NCI-H2171 treated with DMSO at 0.1 percent for 48 hours (cell line): ENCODE results near the gene ZSCAN26.

ENCODE experiments used
- DNase-seq: peaks from one replicate; lab custom pipeline; 2025; lab: John Stamatoyannopoulos, UW

ZSCAN26 gene

DNA sequence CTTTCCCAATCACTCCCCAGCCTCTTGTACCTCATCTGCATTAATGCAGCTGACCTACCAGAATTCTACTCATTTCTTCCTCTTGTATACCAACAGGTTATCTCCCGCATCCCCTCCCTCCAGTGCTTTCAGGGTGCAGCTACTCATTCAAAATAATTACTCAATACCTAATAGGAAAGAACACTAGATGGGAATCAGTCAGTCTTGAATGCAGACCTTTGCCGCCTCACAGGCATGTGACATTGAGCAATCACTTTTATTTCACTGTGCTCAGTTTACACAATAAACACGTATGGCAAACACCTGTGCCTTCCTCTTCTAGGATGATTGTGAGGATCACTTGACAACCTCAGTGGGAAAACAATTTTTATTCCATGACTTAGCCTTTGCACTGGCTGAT is 55.7 kb downstream of the ZSCAN26 start:
- DNase-seq, result no peak

DNA sequence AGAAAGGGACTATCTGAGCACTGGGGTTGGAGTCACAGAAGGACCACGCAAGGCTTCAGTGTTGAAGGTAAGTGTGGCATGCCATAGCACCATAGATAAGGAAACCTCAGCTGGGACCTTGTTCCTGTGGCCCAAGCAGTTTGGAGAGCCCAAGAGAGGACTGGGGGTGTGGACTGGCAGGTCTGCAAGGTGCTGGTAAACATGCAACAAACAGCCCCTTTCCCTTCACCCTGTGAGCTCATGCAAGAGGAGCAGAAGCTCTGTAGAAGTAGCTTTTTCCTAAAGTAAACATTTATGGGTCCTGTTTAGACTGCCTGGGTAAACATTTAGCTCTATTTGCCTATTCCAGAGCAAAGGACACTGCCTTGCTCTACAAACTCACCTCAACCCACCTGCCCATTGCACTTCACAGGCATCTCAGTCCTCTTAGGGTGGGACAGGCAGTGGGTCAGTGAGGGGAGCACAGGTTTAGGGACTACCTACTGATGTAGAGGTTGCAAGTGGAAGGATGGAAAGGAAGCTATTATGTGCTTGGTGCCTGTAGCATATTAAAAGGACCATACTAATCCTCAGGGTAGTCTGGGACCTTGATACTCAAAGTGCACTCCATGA is 57.0 kb downstream of the ZSCAN26 start:
- no peak for DNase-seq

DNA sequence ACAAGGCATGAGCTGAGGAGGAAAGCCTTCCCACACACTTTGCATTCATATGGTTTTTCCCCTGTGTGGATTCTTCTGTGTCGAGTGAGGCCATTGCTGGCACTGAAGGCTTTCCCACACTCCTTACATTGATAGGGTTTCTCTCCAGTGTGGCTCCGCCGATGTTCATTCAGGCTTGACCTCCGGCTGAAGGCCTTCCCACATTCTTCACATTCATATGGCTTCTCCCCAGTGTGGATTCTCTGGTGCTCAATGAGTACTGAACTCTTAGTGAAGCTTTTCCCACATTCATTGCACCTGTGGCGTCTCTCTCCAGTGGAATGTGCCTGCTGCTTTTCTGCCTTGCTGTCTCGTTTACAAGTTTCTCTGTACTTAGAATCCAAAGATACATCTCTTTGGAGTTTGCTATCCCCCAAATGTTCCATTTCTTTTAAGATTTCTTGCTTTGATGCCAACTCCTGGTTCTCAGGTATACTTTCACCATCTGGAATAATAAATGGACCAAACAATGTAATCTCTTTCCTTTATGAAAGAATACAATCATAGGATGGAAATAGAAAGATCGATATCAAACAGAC is 59.5 kb downstream of the ZSCAN26 start:
- DNase-seq, result no peak
